ENCODE measurements around the gene BRSK1.

BRSK1 gene

GRCh38 chr19:55283548-55284377, at the start of gene BRSK1:
Gene BRSK1, plus strand, starts transcription at chr19:55283997. Its CDS starts 446 bp downstream, at chr19:55284443.
- FAIRE-seq = no peak

DNA sequence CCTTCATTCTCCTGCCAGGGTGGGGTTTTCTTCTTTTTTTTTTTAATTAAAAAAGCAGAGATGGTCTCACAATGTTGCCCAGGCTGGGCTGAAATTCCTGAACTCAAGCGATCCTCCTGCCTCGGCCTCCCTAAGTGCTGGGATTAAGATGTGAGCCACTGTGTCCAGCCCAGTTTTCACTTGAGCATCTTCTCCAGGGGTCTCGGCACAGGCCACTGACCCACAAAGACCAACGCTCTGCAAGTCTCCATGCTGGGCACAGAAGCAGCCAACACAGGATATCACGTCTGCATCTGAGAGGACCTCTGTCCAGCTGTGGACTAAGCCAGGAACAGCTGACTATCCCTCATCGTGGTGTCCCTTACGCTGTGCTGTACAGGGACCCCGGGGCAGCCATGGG, 45.8 kb upstream of the BRSK1 start:
- FAIRE-seq = no peak

GRCh38 chr19:55239004-55239403, 44.8 kb upstream of the BRSK1 start:
- no peak for FAIRE-seq

DNA sequence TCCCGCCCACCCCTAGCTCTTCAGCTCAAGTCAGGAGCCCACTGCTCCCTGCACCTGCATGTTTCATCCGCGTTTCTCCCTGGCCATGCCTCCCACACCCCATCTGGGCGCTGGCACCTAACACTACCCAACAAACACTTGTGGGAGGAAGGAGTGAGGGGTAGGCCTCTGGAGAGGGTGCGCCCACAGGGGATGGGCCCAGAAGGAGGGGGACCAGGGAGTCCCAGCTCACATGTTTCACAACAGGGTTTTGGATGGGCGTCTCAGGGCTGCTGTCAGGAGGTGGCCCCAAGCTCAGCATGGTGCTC, 43.1 kb upstream of the BRSK1 start:
- FAIRE-seq = no peak

DNA sequence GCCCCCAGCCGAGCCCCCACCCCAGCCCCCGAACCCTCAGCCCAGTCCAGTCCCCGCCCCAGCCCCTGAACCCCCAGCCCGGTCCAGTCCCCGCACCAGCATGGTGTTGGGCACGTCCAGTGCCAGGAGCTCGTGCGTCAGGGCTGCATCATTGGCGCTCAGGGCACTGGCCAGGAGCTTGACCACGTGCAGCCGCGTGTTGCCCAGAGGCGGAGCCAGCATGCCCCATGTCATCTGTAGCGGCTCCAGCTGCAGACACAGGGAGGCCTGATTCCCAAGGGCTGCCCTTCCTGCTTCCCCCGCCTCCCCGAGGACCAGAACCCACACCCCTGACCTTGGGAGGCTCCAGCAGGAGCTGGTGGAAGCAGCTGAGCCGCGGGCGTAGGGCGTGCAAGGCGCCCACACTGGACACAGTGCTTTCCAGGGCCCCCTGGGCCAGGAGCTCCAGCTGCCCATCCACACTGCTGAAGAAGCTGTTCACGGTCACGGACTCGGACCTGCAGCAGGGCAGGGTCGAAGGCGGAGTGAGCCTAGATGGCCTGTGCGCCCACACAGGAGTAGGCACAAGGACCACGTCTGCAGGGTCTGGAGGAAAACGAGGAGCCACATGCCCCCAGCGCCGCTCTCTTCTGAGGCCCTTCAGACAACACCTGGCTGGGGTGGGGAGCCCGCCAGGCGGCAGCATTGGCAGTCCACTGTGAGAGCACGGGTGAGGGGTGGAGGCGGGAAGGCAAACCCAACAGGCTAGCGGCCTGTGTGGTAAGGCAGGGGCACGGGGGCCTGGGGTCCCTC, 42.5 kb upstream of the BRSK1 start:
- no peak for FAIRE-seq

DNA sequence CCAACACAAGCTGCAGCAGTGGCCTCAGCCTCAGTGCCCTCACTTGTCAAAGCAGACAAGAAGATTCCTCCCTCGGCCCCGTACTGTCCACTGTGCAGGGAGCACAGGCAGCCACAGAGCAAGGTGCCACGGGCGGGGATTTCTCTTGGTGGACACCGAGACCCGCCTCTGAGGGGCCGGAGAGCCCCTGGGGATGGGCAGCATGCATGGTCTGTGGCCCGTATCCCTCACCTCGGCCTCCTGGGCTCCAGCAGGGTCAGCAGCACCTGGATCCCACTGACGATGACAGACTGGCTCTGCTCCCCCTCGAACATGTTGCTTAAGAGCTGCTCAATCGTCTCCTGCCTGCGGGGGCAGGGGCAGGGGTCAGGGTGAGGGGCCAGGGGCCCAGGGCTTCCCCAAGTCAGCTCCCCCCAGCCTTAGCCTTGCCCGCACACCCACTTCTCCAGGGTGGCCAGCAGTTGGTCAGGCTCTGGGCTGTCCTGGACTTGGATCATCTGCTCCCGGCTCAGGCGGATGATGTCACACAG, 41.8 kb upstream of the BRSK1 start:
- no peak for FAIRE-seq

GRCh38 chr19:55242517-55242916, 41.3 kb upstream of the BRSK1 start:
- FAIRE-seq = no peak

DNA sequence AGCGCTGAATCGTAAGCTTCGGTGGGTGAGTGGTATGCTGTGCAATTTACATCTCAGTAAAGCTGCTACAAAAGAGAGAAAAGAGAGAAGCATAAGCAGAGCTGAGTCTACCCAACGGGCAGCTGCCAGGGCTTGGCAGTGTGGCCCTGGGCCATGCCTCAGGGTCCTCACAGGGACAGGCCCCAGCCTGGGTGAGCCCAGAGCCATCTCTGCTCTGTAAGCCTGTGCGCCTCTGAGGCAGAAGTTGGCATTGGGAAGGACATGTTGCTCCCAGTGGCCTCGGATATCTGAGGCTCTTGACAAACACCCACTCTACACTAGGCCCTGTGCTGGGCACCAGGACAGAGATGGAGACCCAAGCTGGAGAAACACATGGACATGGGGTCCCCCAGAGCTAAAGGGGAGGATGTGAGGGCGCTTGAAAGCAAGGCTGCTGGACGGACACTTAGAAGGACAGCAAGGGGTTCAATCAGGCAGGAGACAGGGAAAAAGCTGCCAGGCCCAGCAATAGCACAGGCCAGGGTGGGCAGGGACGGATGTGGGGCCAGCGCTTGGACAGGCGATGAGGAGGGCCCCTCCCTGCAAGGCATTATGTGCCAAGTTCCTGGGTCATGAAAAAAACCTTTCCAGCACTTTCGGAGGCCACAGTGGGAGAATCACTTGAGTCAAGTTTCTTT, 39.7 kb upstream of the BRSK1 start:
- FAIRE-seq = no peak

GRCh38 chr19:55245236-55245904, 38.4 kb upstream of the BRSK1 start:
- FAIRE-seq = no peak

DNA sequence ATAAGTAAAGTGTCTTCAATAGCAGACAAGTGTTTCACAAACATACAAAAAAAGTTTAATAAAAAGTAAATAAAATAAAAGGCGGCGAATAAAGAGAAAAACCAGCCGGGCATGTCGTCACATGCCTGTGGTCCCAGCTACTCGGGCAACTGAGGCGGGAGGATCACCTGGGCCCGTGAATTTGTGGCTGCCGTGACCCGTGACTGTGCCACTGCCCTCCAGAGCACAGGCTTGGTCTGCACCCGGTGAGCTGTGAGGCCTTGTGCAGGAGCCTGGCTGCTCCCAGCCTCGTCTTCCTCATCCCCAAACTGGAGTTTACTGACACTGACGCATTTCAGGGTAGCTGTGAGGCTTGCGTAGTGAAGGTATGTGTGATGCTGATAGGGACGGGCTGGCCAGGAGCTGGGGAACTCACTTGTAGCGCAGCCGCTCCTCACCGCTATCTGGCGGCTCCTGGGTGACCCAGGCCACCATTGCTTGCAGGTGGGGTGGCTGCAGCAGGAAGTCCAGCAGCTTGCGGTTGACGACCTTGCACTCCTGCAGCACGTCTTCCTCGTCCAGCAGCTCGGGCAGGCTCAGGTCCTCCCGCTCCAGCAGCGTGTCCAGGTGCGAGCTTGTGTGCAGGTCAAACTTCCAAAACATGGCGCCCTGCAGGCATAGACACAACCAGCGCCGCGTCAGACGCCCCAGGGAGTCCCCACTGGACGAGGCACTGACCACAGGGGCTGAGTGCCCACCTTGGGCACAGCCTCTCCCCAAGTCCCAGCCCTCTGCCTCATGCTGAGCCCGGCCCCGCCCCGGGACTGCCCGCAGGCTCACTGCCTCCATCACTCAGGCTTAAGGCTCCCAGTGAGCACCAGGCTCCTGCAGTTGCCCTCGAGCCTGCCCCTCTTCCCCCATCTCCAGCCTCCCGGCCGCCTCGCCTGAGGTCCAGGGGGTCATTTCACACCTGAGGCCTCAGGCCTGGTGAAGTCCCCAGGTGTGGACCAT, 37.0 kb upstream of the BRSK1 start:
- FAIRE-seq = no peak

DNA sequence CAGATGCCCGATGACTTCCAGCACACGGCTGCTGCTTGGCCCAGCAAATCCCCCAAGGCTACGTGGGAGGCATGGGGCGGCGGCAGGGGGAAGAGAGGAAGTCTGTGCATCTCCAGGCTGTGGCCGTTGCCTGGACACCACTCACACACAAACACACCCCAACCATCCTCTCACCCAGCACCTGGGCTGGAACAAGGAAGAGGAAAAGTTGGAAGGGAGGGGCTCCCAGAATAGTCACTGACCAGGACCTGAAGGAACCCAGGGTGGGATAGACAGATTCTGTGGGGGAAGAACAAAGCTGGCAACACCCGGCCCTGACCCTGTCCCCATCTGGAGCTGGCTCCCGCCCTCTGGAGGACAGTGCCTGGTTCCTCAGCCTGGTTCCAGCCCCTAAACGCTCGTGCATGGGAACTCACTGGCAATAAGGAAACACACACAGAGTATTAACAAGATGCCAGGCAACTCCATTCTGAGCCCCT, 36.1 kb upstream of the BRSK1 start:
- no peak for FAIRE-seq

GRCh38 chr19:55248166-55248675, 35.6 kb upstream of the BRSK1 start:
- no peak for FAIRE-seq

GRCh38 chr19:55248704-55249103, 35.1 kb upstream of the BRSK1 start:
- no peak for FAIRE-seq

DNA sequence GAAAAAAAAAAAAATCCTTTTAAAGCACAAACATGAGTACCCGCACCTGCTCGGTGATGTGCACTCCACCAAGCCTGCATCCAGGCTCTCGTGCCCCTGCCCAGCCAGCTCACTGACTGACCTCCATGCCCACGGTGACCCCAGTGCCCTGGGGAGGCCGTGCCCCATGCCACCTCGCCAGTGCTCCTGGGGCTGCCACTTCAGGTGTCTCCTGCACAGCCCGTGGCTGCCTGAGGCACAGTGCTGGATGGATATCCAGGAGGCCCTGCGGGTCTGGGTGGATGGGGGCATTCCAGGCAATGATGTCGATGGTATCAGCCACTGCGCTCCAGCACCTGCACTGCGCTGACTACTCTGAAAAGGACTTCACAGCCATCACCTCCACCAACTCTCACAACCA, 34.0 kb upstream of the BRSK1 start:
- FAIRE-seq = no peak

DNA sequence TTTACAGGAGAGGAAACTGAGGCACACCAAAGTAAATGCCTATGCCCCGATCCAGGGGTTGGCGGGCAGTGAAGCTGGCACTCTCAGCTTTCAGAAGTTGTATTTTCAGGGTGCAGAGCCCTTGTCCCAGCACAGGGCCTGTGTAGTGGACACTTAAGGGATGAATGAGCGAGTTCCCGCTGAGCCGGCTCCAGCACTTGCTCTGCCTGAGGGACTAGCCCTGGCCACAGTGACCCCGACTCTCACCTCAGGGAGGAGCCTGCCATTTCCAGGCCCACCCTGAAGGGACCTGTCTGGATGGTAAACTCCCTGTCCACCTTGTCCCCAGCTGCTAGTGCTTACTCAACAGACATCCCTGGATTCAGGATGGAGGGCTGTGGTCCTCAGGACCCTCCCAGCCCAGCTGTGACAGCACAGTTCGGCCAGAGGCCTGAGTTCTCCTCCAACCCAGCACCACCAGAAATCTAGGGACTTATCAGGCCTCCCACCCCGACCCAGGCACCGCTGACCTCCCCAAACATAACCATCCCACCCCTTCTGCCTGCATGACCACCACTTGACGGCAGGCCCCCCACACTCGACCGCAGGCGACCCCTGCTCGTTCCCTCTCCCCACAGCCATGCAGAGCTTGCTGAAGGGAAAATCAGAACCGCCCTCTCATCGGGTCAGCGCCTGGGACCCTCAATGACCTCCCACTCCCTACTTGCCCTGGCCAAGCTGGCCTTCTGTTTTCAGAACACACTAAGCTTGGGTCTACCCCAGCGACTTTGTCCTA, 33.3 kb upstream of the BRSK1 start:
- no peak for FAIRE-seq

- no peak for FAIRE-seq
These were observed 32.3 kb upstream of the BRSK1 start for GRCh38 chr19:55251341-55252081.

DNA sequence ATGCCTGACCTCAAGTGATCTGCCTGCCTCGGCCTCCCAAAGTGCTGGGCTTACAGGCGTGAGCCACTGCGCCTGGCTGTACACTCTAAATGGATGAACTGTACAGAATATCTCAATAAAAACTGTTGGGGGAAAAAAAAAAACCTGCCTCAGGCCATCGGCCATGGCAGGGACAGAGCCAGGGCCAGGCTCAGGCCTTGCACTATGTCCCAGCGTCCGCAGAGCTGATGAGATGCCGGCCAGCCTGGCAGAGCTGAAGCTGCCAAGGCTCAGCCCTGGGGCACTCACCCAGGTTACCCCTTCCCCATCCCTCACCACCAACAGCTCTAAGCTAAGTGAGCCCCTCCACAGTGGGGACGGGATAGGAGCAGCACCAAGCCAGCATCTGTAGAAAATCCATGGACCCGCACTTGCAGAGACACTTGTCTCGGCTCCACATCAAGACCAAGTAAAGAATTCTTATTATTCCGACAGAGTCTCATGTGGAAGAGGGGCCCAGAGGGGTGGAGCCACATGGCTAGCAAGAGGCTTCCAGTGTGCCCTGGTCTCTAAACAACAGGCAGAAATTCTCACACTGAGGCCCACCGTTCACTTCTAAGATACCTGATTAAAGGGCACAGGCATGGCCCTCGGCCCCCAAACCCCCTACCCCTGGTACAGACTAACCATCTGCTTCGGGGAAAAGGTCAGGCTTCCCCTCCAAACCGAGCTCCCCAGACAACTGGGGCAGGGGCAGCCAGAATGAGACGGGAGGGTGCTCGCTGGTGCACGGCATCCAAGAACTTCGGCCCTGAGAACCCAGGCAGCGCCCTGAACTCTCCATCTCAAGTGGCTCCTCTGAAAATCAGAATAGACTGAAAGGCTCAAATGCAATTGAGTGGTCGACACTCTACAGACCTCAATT, 30.8 kb upstream of the BRSK1 start:
- FAIRE-seq = no peak

DNA sequence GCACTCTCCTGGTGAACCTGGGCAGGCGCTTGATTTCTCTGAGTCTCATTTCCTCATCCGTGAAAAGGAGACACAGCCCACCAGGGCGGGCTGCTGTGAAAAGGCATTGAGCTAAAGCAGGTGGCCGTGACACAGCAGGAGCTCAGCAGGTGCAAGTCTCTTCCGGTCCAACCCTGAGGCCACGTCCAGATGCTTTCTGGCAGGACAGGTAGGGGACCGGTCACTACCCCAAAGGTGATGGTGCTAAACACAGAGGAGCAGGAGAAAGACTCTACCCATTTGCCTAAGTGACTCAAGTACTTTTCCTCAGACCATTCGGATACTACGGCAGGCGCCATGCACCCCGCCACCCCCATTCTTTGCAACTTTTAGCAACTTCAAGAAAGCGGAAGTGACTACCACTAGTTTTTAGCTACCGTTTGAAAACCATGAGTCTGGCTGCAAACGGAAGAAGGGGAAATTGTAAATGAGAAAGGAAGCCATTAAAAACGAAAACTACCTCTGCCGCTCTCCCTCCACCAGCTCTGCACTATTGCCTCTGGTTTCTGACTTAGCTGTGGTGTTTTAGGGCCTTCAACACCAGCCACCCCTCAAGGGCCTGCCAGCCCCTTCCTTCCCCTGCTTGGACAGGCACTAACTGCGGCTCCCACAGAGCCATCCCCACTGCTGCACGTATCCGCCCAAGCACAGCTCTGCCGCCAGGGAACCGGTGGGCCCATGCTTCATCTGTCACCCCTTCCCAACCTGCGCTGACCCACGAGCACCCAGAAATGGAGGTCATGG, 29.8 kb upstream of the BRSK1 start:
- no peak for FAIRE-seq

All from A204.1 (cell line).